HepG2 (cell line): ENCODE measurements around the gene SORBS2. TPM values are rescaled to one million over a fixed set of nuclear protein-coding genes. Genes with fewer than 3 reads are reported as not detected.

ENCODE experiments used
- ATAC-seq: fragments of 200-7000 bp; cut with Tn5 transposase; 3 replicates; pipeline ENCODE4 v1.9.1; 2020; ENCODE audit warnings: mild to moderate bottlenecking, moderate library complexity
- BruUV-seq: library from RNA; stranded (reverse); fragments of 400-500 nt; replicated peaks from 2 replicates; lab custom pipeline; 2021; lab: Mats Ljungman, UMichigan
- CTCF ChIA-PET: fragments of 300-600 bp; formaldehyde crosslinking; extraction: SDS; loops from one replicate; lab custom pipeline; 2021; ENCODE audit warnings: low total read pairs, inconsistent platforms, low intra/inter-chr PET ratio; lab: Yijun Ruan, JAX
- POLR2A ChIA-PET: fragments of 350-600 bp; sonication (Branson Sonifier 250); formaldehyde crosslinking; loops from one replicate; lab custom pipeline; 2020; ENCODE audit warnings: antibody characterized with exemption, inconsistent platforms; lab: Yijun Ruan, JAX
- DNase-seq: peaks from one replicate; pipeline ENCODE4 v3.0.0-alpha.2; 2015; ENCODE audit warnings: low spot score
- FAIRE-seq: peaks from 3 replicates; lab custom pipeline; 2011; peaks lifted over from hg19 to GRCh38; lab: Jason Lieb, UNC
- H2AFZ ChIP-seq: one replicate; pipeline ENCODE4 v1.6.1; 2011; ENCODE audit warnings: low read length, inconsistent platforms
- H3K27ac ChIP-seq: fragments of 300-600 bp; 3 replicates; pipeline ENCODE4 v1.8.0; 2011; ENCODE audit warnings: mixed run types, mild to moderate bottlenecking, mixed read lengths, low read length, inconsistent platforms; ENCODE audit not compliant: insufficient read depth; ENCODE audit errors: extremely low read length
- H3K27me3 ChIP-seq, 2 experiments: fragments of 200-600 bp in 1 of 2; 2 replicates in 1 of 2; 3 replicates in 1 of 2; pipeline versions ENCODE4 v1.6.0 to v1.8.0; 2011; ENCODE audit warnings: low read length in 2 of 2, mild to moderate bottlenecking in 2 of 2, moderate library complexity in 2 of 2, inconsistent platforms in 1 of 2; ENCODE audit not compliant: insufficient read depth in 2 of 2, control insufficient read depth in 1 of 2
- H3K36me3 ChIP-seq, 2 experiments: fragments of 200-600 bp in 1 of 2; replicated peaks in 1 of 2; 2 replicates in 1 of 2; 3 replicates in 1 of 2; pipeline versions ENCODE4 v1.5.1 to v1.8.0; 2011; ENCODE audit warnings: low read length in 2 of 2, inconsistent platforms in 1 of 2; ENCODE audit not compliant: insufficient read depth in 2 of 2, control insufficient read depth in 1 of 2
- H3K4me1 ChIP-seq: 2 replicates; pipeline ENCODE4 v1.5.1; 2012; ENCODE audit warnings: low read length, inconsistent platforms; ENCODE audit not compliant: insufficient read depth
- H3K4me2 ChIP-seq: 2 replicates; pipeline ENCODE4 v1.6.0; 2011; ENCODE audit warnings: low read depth, low read length, inconsistent platforms
- H3K4me3 ChIP-seq, 3 experiments: fragments of 200-600 bp in 1 of 3; sonication (generic), shearing (Covaris generic) in 1 of 3; replicated peaks in 1 of 3; 2 replicates each; pipeline ENCODE4 v1.5.1; 2011 to 2016; ENCODE audit warnings: low read length in 3 of 3, inconsistent platforms in 2 of 3, low read depth in 2 of 3, mild to moderate bottlenecking in 2 of 3, control low read depth in 1 of 3, mixed read lengths in 1 of 3; ENCODE audit not compliant: insufficient read depth in 1 of 3
- H3K79me2 ChIP-seq: one replicate; pipeline ENCODE4 v1.6.1; 2011; ENCODE audit warnings: low read length, inconsistent platforms; ENCODE audit not compliant: insufficient read depth
- H3K9ac ChIP-seq: 2 replicates; pipeline ENCODE4 v1.6.0; 2011; ENCODE audit warnings: mild to moderate bottlenecking, low read depth, low read length, inconsistent platforms; ENCODE audit not compliant: insufficient read depth
- H3K9me3 ChIP-seq: 2 replicates; pipeline ENCODE4 v1.5.1; 2012; ENCODE audit warnings: mild to moderate bottlenecking, low read length
- H4K20me1 ChIP-seq: 2 replicates; pipeline ENCODE4 v1.6.0; 2011; ENCODE audit warnings: inconsistent platforms, mild to moderate bottlenecking, low read length, moderate library complexity; ENCODE audit not compliant: insufficient read depth
- FOSL2 ChIP-seq: sonication (generic); formaldehyde crosslinking; IDR thresholded peaks from 2 replicates; pipeline ENCODE4 v1.4.0; 2020; ENCODE audit warnings: missing genetic modification reagents
- NFATC3 ChIP-seq: sonication (generic); formaldehyde crosslinking; IDR thresholded peaks from 2 replicates; pipeline ENCODE4 v1.5.1; 2020; ENCODE audit warnings: mild to moderate bottlenecking, missing genetic modification reagents
- NFE2L2 ChIP-seq: fragments of 150-350 bp; IDR thresholded peaks from 2 replicates; pipeline ENCODE4 v1.6.1; 2014; ENCODE audit warnings: low read length
- NFIC ChIP-seq: IDR thresholded peaks from 2 replicates; pipeline ENCODE4 v1.6.1; 2012; ENCODE audit warnings: mild to moderate bottlenecking, low read length, inconsistent platforms
- REXO4 ChIP-seq: sonication (generic); formaldehyde crosslinking; IDR thresholded peaks from 2 replicates; pipeline ENCODE4 v1.8.0; 2022; ENCODE audit warnings: missing genetic modification reagents, mild to moderate bottlenecking, borderline replicate concordance
- STAG1 ChIP-seq: sonication (generic); formaldehyde crosslinking; IDR thresholded peaks from 2 replicates; pipeline ENCODE4 v1.4.0; 2020; ENCODE audit warnings: missing genetic modification reagents
- SYNCRIP ChIP-seq: fragments of 200-400 bp; formaldehyde crosslinking; IDR thresholded peaks from 2 replicates; pipeline ENCODE4 v1.6.1; 2018; ENCODE audit warnings: mild to moderate bottlenecking, low read depth, low read length; ENCODE audit not compliant: insufficient read depth
- TP53 ChIP-seq: sonication (generic); formaldehyde crosslinking; conservative IDR thresholded peaks from 2 replicates; pipeline ENCODE4 v1.4.0; 2020; ENCODE audit warnings: missing genetic modification reagents
- WGBS: methylation state at CpG from one replicate; pipeline ENCODE4 v1.1.6; 2017; ENCODE audit warnings: low lambda C conversion rate; 5-methylcytosine and 5-hydroxymethylcytosine counted together
- in situ Hi-C: cut with HindIII; loops from 2 replicates; pipeline ENCODE4 v1.10.0; 2017; ENCODE audit warnings: low pct_unique_long_range_greater_than_20kb; ENCODE audit not compliant: extremely low pct_ligation_motif_present
- intact Hi-C: fragments of 100-400 bp; cut with micrococcal nuclease; formaldehyde crosslinking; loops from one replicate; pipeline ENCODE4 v1.10.0; 2022; ENCODE audit not compliant: unreplicated experiment
- polyA plus RNA-seq, 8 experiments: library from polyadenylated mRNA; depleted of rRNA in 3 of 8; stranded (reverse) in 7 of 8; unstranded in 1 of 8; fragments of >200 nt; fragmentation: Illumina TruSeq in 4 of 8; extraction: Trizol in 4 of 8; gene quantifications; 2 replicates each; pipeline versions ENCODE4 v1.2.1 to v1.2.3, GENCODE V29; 2011 to 2016; ENCODE audit warnings: low read depth in 4 of 8, missing spikeins in 1 of 8, mixed read lengths in 1 of 8; ENCODE audit not compliant: insufficient read depth in 1 of 8
- total RNA-seq, 5 experiments: library from RNA; depleted of rRNA; stranded (reverse); fragments of >200 nt; fragmentation: Illumina TruSeq; extraction: Trizol; gene quantifications; 2 replicates each; pipeline ENCODE4 v1.2.3, GENCODE V29; 2016; ENCODE audit warnings: low read depth in 1 of 5
- TF ChIP-seq, protein P1 (sequence below): sonication (generic); formaldehyde crosslinking; IDR thresholded peaks from 2 replicates; pipeline ENCODE4 v1.4.0; 2020; ENCODE audit warnings: mild to moderate bottlenecking, missing genetic modification reagents
- TF ChIP-seq, protein P2 (sequence below): sonication (generic); formaldehyde crosslinking; IDR thresholded peaks from 2 replicates; pipeline ENCODE4 v1.4.0; 2020; ENCODE audit warnings: missing genetic modification reagents, mild to moderate bottlenecking, borderline replicate concordance
- TF ChIP-seq, protein P3 (sequence below): sonication (generic); formaldehyde crosslinking; IDR thresholded peaks from 2 replicates; pipeline ENCODE4 v1.8.0; 2022; ENCODE audit warnings: missing genetic modification reagents, mild to moderate bottlenecking, moderate library complexity, borderline replicate concordance

SORBS2 gene
- total and polyA plus RNA-seq, 2 of the 13 experiments (the other 11 are each of a cell fraction or from before 2014, with no cell fraction given): 25.0 to 80.5 TPM

DNA sequence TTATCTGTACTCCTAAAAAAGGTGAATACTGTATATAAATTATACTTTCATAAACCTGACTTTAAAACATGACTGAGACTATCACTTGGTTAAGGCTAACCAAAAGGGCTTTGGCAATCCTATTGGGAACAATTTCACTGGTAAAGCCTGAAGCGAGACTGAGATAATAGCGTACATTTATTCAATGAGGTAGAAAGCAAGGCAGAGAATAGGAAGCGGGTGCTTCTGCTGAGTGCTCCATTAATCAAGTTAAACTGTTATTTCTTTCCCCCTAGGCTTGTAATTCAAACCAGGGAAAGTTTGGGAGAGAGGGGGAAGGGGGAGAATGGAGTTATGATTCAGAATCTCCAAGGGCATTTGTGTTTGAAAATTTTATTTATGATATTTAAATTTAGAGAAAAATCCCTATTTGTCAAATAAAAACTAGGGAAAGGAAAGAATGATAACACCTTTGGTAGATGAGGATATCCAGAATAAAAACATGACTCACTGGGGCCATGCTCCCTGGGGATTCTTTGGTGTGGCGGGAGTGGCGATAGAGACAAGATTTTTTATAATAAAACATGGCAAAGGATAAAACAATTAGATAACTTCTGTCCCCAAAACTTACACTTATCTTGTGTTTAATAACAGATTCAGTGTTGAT is 34.6 kb upstream of the SORBS2 start:
- Histone ChIP-seq H3K27ac (no peak overlapping the region), H3K36me3 (no peaks in the 10 kb centered on the region)
- POLR2A ChIA-PET: interaction anchor here (1.9 kb wide), 1 partner anchor 134 kb away, joined by 5 read pairs; no protein-coding TSS in a partner anchor
- no peak for DNase-seq
- no peak for FAIRE-seq
- TF ChIP-seq TP53: no peak
- no peak for TF ChIP-seq NFE2L2
- TF ChIP-seq, protein P1, sequence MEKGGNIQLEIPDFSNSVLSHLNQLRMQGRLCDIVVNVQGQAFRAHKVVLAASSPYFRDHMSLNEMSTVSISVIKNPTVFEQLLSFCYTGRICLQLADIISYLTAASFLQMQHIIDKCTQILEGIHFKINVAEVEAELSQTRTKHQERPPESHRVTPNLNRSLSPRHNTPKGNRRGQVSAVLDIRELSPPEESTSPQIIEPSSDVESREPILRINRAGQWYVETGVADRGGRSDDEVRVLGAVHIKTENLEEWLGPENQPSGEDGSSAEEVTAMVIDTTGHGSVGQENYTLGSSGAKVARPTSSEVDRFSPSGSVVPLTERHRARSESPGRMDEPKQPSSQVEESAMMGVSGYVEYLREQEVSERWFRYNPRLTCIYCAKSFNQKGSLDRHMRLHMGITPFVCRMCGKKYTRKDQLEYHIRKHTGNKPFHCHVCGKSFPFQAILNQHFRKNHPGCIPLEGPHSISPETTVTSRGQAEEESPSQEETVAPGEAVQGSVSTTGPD (CRISPR knock-in tag): no peak
- no peak for TF ChIP-seq FOSL2 (CRISPR knock-in tag)
- TF ChIP-seq, all 625 proteins: peak for 0
- Histone ChIP-seq H3K4me3 (no peak overlapping the region), H3K79me2 (no peaks in the 10 kb centered on the region), H3K27me3 (no peaks in the 10 kb centered on the region; a peak in 1 of 5 replicates), H3K9ac (no peak overlapping the region), H2AFZ (no peak overlapping the region), H3K4me2 (no peak overlapping the region), H3K4me1 (peaks cover 12% of the 10 kb centered on the region), H4K20me1 (no peaks in the 10 kb centered on the region), H3K9me3 (no peaks in the 10 kb centered on the region)
- ATAC-seq: no peak
- BruUV-seq: no TSS peak
- 86% methylated on average over 5 of the region's 5 CpGs for WGBS
- CTCF ChIA-PET: no interaction called here
- in situ Hi-C loops (no loop called here), intact Hi-C loops (no loop called here)

DNA sequence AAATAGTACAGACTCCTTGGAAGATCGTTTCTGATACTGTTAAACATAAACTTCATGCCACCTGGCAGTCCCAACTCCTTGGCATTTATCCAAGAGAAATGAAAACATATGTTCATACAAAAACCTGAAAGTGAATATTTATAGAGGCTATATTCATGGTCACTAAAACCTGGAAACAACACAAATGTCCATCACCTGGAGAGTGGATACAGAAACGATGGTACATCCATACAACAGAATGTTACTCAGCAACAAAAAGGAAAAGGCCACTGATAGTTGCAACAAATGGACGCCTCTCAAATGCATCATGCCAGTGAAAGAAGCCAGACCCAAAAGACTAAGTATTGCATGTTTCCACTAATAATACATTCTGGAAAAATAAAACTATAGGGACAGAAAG is 34.0 kb upstream of the SORBS2 start:
- ATAC-seq: no peak
- Histone ChIP-seq H2AFZ (no peak overlapping the region), H3K79me2 (no peaks in the 10 kb centered on the region), H3K9ac (no peak overlapping the region), H3K27me3 (no peaks in the 10 kb centered on the region; a peak in 1 of 5 replicates), H3K27ac (no peak overlapping the region), H3K36me3 (no peaks in the 10 kb centered on the region), H3K4me1 (peaks cover 12% of the 10 kb centered on the region), H3K4me2 (no peak overlapping the region), H4K20me1 (no peaks in the 10 kb centered on the region), H3K9me3 (no peaks in the 10 kb centered on the region), H3K4me3 (no peak overlapping the region)
- in situ Hi-C loops: no loop called here
- no TSS peak for BruUV-seq
- WGBS: 57% methylated on average over 3 of the region's 3 CpGs
- CTCF ChIA-PET: no interaction called here
- POLR2A ChIA-PET: no interaction called here
- intact Hi-C loops: no loop called here
- FAIRE-seq: no peak
- no peak for DNase-seq
- no peak for TF ChIP-seq NFIC
- TF ChIP-seq STAG1 (CRISPR knock-in tag): no peak
- no peak for TF ChIP-seq REXO4 (CRISPR knock-in tag)
- TF ChIP-seq SYNCRIP: no peak
- TF ChIP-seq, protein P2, sequence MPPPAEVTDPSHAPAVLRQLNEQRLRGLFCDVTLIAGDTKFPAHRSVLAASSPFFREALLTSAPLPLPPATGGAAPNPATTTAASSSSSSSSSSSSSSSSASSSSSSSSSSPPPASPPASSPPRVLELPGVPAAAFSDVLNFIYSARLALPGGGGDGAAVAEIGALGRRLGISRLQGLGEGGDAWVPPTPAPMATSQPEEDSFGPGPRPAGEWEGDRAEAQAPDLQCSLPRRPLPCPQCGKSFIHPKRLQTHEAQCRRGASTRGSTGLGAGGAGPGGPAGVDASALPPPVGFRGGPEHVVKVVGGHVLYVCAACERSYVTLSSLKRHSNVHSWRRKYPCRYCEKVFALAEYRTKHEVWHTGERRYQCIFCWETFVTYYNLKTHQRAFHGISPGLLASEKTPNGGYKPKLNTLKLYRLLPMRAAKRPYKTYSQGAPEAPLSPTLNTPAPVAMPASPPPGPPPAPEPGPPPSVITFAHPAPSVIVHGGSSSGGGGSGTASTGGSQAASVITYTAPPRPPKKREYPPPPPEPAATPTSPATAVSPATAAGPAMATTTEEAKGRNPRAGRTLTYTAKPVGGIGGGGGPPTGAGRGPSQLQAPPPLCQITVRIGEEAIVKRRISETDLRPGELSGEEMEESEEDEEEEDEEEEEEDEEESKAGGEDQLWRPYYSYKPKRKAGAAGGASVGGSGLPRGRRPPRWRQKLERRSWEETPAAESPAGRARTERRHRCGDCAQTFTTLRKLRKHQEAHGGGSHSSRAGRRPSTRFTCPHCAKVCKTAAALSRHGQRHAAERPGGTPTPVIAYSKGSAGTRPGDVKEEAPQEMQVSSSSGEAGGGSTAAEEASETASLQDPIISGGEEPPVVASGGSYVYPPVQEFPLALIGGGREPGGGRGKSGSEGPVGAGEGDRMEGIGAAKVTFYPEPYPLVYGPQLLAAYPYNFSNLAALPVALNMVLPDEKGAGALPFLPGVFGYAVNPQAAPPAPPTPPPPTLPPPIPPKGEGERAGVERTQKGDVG (CRISPR knock-in tag): no peak
- TF ChIP-seq, protein P3, sequence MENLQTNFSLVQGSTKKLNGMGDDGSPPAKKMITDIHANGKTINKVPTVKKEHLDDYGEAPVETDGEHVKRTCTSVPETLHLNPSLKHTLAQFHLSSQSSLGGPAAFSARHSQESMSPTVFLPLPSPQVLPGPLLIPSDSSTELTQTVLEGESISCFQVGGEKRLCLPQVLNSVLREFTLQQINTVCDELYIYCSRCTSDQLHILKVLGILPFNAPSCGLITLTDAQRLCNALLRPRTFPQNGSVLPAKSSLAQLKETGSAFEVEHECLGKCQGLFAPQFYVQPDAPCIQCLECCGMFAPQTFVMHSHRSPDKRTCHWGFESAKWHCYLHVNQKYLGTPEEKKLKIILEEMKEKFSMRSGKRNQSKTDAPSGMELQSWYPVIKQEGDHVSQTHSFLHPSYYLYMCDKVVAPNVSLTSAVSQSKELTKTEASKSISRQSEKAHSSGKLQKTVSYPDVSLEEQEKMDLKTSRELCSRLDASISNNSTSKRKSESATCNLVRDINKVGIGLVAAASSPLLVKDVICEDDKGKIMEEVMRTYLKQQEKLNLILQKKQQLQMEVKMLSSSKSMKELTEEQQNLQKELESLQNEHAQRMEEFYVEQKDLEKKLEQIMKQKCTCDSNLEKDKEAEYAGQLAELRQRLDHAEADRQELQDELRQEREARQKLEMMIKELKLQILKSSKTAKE (CRISPR knock-in tag): no peak
- no peak for TF ChIP-seq NFATC3 (CRISPR knock-in tag)
